ENCODE measurements around the gene ELL2. TPM values are rescaled to one million over a fixed set of nuclear protein-coding genes. Genes with fewer than 3 reads are reported as not detected.

The ELL2 gene
- total and polyA plus RNA-seq, 2 of the 13 experiments (the other 11 are each of a cell fraction or from before 2014, with no cell fraction given): 78.9 to 97.1 TPM

GRCh38 chr5:95961617-95962474, at the start of gene ELL2 (continued):
- TF ChIP-seq ZNF749 (CRISPR knock-in tag; IDR thresholded peaks at IDR 0.05; ENCODE audit: borderline replicate concordance): peak; percentile 49; the same call in 1 of the 2 replicates
- TF ChIP-seq IRF9 (CRISPR knock-in tag; IDR thresholded peaks at IDR 0.05; ENCODE audit: borderline replicate concordance): no peak
- TF ChIP-seq PHB2 (IDR thresholded peaks at IDR 0.05; ENCODE audit: partially characterized antibody): no peak
- no peak; the same call in 1 of the 2 replicates for TF ChIP-seq RXRB (CRISPR knock-in tag; IDR thresholded peaks at IDR 0.05; ENCODE audit: borderline replicate concordance)
- peak; percentile 36 for TF ChIP-seq ASH2L (IDR thresholded peaks at IDR 0.05; ENCODE audit: insufficient read length, low read depth, low read length)
- TF ChIP-seq REPIN1 (CRISPR knock-in tag; IDR thresholded peaks at IDR 0.05; ENCODE audit: borderline replicate concordance, low read depth): peak; percentile 49; the same call in 1 of the 2 replicates
- TF ChIP-seq PRDM4 (CRISPR knock-in tag; IDR thresholded peaks at IDR 0.05; ENCODE audit: borderline replicate concordance): no peak
- no peak for TF ChIP-seq FOXA1 (IDR thresholded peaks at IDR 0.05)
- TF ChIP-seq FOXA1 (CRISPR knock-in tag; IDR thresholded peaks at IDR 0.05): no peak
- no peak; the same call in 1 of the 2 replicates for TF ChIP-seq ZNF160 (CRISPR knock-in tag; IDR thresholded peaks at IDR 0.05)
- no peak for TF ChIP-seq ZBTB40 (IDR thresholded peaks at IDR 0.05)
- peak; percentile 43; the same call in 1 of the 2 replicates for TF ChIP-seq ZBTB40 (CRISPR knock-in tag; IDR thresholded peaks at IDR 0.05)
- no peak for TF ChIP-seq SKI (IDR thresholded peaks at IDR 0.05; ENCODE audit: partially characterized antibody)

Data from HepG2 (cell line).